GM12801 (cell line): ENCODE data around the gene RPGRIP1.

ENCODE experiments used
- TF ChIP-seq, protein P1 (sequence below): IDR thresholded peaks from one replicate; pipeline ENCODE4 v1.5.1; 2011; ENCODE audit warnings: control low read depth; ENCODE audit not compliant: insufficient read length; ENCODE audit errors: extremely low read depth

RPGRIP1 gene

DNA sequence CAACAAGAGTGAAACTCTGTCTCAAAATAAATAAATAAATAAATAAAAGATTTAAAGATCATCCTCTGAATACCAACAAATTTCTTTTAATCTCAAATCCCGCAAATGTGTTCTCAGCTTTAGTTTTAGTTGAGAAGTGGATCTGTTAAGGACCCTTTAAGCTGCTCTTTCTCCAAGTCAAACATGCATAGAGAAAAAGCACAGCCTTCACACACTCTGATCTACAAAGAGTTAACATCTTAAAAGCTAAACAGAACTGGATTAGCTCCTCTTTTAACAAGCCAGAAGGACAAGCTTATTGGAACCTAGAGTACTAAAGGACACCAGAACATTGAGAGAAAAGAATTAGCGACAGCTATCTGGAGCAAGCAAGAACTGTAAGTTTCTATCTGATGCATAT is at the start of gene RPGRIP1:
Gene RPGRIP1, plus strand, starts transcription at position 301 of the 400 bp plus-strand sequence. CDS start 7,894 bp downstream, outside the sequence.
- TF ChIP-seq, protein P1, sequence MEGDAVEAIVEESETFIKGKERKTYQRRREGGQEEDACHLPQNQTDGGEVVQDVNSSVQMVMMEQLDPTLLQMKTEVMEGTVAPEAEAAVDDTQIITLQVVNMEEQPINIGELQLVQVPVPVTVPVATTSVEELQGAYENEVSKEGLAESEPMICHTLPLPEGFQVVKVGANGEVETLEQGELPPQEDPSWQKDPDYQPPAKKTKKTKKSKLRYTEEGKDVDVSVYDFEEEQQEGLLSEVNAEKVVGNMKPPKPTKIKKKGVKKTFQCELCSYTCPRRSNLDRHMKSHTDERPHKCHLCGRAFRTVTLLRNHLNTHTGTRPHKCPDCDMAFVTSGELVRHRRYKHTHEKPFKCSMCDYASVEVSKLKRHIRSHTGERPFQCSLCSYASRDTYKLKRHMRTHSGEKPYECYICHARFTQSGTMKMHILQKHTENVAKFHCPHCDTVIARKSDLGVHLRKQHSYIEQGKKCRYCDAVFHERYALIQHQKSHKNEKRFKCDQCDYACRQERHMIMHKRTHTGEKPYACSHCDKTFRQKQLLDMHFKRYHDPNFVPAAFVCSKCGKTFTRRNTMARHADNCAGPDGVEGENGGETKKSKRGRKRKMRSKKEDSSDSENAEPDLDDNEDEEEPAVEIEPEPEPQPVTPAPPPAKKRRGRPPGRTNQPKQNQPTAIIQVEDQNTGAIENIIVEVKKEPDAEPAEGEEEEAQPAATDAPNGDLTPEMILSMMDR: no peak

DNA sequence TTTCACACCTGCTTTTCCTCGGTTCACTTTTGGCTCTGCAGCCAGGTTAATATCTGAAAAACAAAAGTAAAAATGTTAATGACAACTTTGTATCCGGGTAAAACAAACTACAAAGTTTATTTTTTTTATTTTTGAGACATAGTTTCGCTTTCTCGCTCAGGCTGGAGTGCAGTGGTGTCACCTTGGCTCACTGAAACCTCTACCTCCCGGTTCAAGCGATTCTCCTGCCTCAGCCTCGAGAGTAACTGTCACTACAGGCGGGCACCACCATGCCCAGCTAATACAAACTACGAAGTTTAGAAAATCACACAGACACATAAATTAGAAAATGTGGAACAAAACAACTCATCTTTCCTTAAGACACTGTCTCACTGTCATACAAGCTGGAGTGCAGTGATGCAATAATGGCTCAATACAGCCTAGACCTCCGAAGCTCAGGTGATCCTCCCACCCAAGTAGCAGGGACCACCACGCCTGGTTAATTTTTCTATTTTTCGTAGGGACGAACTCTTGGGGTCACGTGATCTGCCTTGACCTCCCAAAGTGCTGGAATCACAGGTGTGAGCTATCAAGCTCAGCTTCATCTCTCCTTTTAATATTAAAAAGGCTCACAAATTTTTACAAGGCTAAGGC is 48.7 kb upstream of the RPGRIP1 start:
- TF ChIP-seq, protein P1: no peak

GRCh38 chr14:21233457-21234076 is 46.3 kb upstream of the RPGRIP1 start:
- TF ChIP-seq, protein P1: no peak

GRCh38 chr14:21234112-21234511 is 45.8 kb upstream of the RPGRIP1 start:
- TF ChIP-seq, protein P1: no peak

- TF ChIP-seq, protein P1: no peak
Measured at GRCh38 chr14:21236948-21237797, 42.7 kb upstream of the RPGRIP1 start.

- TF ChIP-seq, protein P1: no peak
Measured at GRCh38 chr14:21238823-21239518, 40.9 kb upstream of the RPGRIP1 start.

DNA sequence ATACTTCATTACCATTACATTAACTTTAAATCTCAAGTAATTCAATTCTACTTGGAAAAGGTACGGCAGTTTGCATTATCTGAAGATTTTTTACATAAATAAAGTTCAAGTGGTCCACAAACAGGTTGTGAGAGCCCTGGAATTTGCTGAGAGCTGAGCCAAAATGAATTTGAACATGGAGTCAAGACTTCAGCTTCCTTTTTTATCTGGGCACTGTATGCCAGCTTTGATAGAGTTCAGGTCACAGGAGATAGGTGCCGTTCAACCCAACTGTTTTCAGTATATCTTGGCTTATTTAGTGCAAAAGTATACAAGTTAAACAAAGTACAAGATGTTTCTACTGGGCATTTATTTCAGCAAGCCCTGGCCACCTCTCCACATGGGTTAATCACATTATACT is 39.5 kb upstream of the RPGRIP1 start:
- TF ChIP-seq, protein P1: no peak
